SK-N-SH treated with all-trans-retinoic acid at 6 μM for 48 hours (cell line): ENCODE data around the gene DIP2A.

ENCODE experiments used
- OSR1 ChIP-seq: fragments of 250-450 bp; sonication (Bioruptor Pico); IDR thresholded peaks from 2 replicates; pipeline ENCODE4 v1.8.0; 2022; ENCODE audit warnings: moderate library complexity, mild to moderate bottlenecking, inconsistent platforms
- PATZ1 ChIP-seq: fragments of 250-450 bp; sonication (Bioruptor Pico); IDR thresholded peaks from 2 replicates; pipeline ENCODE4 v1.8.0; 2020; ENCODE audit warnings: mild to moderate bottlenecking, moderate library complexity, borderline replicate concordance
- RARB ChIP-seq: fragments of 250-450 bp; sonication (Bioruptor Pico); IDR thresholded peaks from 2 replicates; pipeline ENCODE4 v1.8.0; 2021; ENCODE audit warnings: mild to moderate bottlenecking, moderate library complexity

GRCh38 chr21:46597031-46597430 is 138.3 kb downstream of the DIP2A start:
- TF ChIP-seq PATZ1 (CRISPR knock-in tag) (no peak), RARB (CRISPR knock-in tag) (no peak), OSR1 (CRISPR knock-in tag) (no peak)
